ENCODE results near the gene POLE.

- no peak for TF ChIP-seq RAD21 (IDR thresholded peaks at IDR 0.05; ENCODE audit: insufficient read depth, low read depth, low read length)
- TF ChIP-seq, protein P1, sequence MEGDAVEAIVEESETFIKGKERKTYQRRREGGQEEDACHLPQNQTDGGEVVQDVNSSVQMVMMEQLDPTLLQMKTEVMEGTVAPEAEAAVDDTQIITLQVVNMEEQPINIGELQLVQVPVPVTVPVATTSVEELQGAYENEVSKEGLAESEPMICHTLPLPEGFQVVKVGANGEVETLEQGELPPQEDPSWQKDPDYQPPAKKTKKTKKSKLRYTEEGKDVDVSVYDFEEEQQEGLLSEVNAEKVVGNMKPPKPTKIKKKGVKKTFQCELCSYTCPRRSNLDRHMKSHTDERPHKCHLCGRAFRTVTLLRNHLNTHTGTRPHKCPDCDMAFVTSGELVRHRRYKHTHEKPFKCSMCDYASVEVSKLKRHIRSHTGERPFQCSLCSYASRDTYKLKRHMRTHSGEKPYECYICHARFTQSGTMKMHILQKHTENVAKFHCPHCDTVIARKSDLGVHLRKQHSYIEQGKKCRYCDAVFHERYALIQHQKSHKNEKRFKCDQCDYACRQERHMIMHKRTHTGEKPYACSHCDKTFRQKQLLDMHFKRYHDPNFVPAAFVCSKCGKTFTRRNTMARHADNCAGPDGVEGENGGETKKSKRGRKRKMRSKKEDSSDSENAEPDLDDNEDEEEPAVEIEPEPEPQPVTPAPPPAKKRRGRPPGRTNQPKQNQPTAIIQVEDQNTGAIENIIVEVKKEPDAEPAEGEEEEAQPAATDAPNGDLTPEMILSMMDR (IDR thresholded peaks at IDR 0.05 in 2 of 3, conservative IDR thresholded peaks at IDR 0.05 in 1 of 3; ENCODE audit: control insufficient read depth in 2 of 3, extremely low read depth in 1 of 3, insufficient read depth in 1 of 3, low read depth in 3 of 3, low read length in 3 of 3): no peak
- TF ChIP-seq CHD1 (IDR thresholded peaks at IDR 0.05; ENCODE audit: low read depth, low read length): no peak
- TF ChIP-seq, protein P2, sequence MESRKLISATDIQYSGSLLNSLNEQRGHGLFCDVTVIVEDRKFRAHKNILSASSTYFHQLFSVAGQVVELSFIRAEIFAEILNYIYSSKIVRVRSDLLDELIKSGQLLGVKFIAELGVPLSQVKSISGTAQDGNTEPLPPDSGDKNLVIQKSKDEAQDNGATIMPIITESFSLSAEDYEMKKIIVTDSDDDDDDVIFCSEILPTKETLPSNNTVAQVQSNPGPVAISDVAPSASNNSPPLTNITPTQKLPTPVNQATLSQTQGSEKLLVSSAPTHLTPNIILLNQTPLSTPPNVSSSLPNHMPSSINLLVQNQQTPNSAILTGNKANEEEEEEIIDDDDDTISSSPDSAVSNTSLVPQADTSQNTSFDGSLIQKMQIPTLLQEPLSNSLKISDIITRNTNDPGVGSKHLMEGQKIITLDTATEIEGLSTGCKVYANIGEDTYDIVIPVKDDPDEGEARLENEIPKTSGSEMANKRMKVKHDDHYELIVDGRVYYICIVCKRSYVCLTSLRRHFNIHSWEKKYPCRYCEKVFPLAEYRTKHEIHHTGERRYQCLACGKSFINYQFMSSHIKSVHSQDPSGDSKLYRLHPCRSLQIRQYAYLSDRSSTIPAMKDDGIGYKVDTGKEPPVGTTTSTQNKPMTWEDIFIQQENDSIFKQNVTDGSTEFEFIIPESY (IDR thresholded peaks at IDR 0.05): no peak
- TF ChIP-seq, protein P3, sequence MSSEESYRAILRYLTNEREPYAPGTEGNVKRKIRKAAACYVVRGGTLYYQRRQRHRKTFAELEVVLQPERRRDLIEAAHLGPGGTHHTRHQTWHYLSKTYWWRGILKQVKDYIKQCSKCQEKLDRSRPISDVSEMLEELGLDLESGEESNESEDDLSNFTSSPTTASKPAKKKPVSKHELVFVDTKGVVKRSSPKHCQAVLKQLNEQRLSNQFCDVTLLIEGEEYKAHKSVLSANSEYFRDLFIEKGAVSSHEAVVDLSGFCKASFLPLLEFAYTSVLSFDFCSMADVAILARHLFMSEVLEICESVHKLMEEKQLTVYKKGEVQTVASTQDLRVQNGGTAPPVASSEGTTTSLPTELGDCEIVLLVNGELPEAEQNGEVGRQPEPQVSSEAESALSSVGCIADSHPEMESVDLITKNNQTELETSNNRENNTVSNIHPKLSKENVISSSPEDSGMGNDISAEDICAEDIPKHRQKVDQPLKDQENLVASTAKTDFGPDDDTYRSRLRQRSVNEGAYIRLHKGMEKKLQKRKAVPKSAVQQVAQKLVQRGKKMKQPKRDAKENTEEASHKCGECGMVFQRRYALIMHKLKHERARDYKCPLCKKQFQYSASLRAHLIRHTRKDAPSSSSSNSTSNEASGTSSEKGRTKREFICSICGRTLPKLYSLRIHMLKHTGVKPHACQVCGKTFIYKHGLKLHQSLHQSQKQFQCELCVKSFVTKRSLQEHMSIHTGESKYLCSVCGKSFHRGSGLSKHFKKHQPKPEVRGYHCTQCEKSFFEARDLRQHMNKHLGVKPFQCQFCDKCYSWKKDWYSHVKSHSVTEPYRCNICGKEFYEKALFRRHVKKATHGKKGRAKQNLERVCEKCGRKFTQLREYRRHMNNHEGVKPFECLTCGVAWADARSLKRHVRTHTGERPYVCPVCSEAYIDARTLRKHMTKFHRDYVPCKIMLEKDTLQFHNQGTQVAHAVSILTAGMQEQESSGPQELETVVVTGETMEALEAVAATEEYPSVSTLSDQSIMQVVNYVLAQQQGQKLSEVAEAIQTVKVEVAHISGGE (CRISPR knock-in tag; IDR thresholded peaks at IDR 0.05): no peak
- TF ChIP-seq POLR2A (IDR thresholded peaks at IDR 0.05; ENCODE audit: low read depth, low read length): no peak
- no peak for TF ChIP-seq IRF3 (IDR thresholded peaks at IDR 0.05)
- TF ChIP-seq, protein P4, sequence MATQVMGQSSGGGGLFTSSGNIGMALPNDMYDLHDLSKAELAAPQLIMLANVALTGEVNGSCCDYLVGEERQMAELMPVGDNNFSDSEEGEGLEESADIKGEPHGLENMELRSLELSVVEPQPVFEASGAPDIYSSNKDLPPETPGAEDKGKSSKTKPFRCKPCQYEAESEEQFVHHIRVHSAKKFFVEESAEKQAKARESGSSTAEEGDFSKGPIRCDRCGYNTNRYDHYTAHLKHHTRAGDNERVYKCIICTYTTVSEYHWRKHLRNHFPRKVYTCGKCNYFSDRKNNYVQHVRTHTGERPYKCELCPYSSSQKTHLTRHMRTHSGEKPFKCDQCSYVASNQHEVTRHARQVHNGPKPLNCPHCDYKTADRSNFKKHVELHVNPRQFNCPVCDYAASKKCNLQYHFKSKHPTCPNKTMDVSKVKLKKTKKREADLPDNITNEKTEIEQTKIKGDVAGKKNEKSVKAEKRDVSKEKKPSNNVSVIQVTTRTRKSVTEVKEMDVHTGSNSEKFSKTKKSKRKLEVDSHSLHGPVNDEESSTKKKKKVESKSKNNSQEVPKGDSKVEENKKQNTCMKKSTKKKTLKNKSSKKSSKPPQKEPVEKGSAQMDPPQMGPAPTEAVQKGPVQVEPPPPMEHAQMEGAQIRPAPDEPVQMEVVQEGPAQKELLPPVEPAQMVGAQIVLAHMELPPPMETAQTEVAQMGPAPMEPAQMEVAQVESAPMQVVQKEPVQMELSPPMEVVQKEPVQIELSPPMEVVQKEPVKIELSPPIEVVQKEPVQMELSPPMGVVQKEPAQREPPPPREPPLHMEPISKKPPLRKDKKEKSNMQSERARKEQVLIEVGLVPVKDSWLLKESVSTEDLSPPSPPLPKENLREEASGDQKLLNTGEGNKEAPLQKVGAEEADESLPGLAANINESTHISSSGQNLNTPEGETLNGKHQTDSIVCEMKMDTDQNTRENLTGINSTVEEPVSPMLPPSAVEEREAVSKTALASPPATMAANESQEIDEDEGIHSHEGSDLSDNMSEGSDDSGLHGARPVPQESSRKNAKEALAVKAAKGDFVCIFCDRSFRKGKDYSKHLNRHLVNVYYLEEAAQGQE (IDR thresholded peaks at IDR 0.05; ENCODE audit: low read depth, low read length): no peak
- no peak for TF ChIP-seq ASH2L (IDR thresholded peaks at IDR 0.05; ENCODE audit: borderline replicate concordance, low read depth)
- no peak for TF ChIP-seq ZNF687 (IDR thresholded peaks at IDR 0.05)
- no peak for TF ChIP-seq MEF2A (IDR thresholded peaks at IDR 0.05; ENCODE audit: insufficient read depth, low read depth, low read length)
- TF ChIP-seq YY1 (IDR thresholded peaks at IDR 0.05; ENCODE audit: low read depth, low read length): no peak
- no peak for TF ChIP-seq MYC (IDR thresholded peaks at IDR 0.05; ENCODE audit: insufficient read depth, insufficient read length, insufficient replicate concordance, low read length, severe bottlenecking)
- no peak for TF ChIP-seq YBX1 (IDR thresholded peaks at IDR 0.05)
Observed at GRCh38 chr12:132595183-132595582, 92.0 kb downstream of the POLE start.

Measured in GM12878 (cell line).